ENCODE measurements around the gene GRIA2.

GRCh38 chr4:157220371-157220881 is at the start of gene GRIA2:
- no peak for TF ChIP-seq MZF1 (tag by site-specific recombination; IDR thresholded peaks at IDR 0.05; ENCODE audit: borderline replicate concordance)
- TF ChIP-seq, protein P1, sequence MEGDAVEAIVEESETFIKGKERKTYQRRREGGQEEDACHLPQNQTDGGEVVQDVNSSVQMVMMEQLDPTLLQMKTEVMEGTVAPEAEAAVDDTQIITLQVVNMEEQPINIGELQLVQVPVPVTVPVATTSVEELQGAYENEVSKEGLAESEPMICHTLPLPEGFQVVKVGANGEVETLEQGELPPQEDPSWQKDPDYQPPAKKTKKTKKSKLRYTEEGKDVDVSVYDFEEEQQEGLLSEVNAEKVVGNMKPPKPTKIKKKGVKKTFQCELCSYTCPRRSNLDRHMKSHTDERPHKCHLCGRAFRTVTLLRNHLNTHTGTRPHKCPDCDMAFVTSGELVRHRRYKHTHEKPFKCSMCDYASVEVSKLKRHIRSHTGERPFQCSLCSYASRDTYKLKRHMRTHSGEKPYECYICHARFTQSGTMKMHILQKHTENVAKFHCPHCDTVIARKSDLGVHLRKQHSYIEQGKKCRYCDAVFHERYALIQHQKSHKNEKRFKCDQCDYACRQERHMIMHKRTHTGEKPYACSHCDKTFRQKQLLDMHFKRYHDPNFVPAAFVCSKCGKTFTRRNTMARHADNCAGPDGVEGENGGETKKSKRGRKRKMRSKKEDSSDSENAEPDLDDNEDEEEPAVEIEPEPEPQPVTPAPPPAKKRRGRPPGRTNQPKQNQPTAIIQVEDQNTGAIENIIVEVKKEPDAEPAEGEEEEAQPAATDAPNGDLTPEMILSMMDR (tag by site-specific recombination; IDR thresholded peaks at IDR 0.05): no peak
- no peak for TF ChIP-seq SETDB1 (IDR thresholded peaks at IDR 0.05; ENCODE audit: insufficient read length, low read length)
- TF ChIP-seq ZNF596 (tag by site-specific recombination; IDR thresholded peaks at IDR 0.05): no peak
- TF ChIP-seq ZNF302 (tag by site-specific recombination; IDR thresholded peaks at IDR 0.05; ENCODE audit: low read depth): no peak
- no peak for TF ChIP-seq RBAK (tag by site-specific recombination; IDR thresholded peaks at IDR 0.05)
- no peak for TF ChIP-seq BCL11A (tag by site-specific recombination; IDR thresholded peaks at IDR 0.05; ENCODE audit: low read depth)
- no peak for TF ChIP-seq ZNF133 (tag by site-specific recombination; IDR thresholded peaks at IDR 0.05)
- TF ChIP-seq, protein P2, sequence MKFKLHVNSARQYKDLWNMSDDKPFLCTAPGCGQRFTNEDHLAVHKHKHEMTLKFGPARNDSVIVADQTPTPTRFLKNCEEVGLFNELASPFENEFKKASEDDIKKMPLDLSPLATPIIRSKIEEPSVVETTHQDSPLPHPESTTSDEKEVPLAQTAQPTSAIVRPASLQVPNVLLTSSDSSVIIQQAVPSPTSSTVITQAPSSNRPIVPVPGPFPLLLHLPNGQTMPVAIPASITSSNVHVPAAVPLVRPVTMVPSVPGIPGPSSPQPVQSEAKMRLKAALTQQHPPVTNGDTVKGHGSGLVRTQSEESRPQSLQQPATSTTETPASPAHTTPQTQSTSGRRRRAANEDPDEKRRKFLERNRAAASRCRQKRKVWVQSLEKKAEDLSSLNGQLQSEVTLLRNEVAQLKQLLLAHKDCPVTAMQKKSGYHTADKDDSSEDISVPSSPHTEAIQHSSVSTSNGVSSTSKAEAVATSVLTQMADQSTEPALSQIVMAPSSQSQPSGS (tag by site-specific recombination; IDR thresholded peaks at IDR 0.05; ENCODE audit: low read depth): no peak
- TF ChIP-seq, protein P3, sequence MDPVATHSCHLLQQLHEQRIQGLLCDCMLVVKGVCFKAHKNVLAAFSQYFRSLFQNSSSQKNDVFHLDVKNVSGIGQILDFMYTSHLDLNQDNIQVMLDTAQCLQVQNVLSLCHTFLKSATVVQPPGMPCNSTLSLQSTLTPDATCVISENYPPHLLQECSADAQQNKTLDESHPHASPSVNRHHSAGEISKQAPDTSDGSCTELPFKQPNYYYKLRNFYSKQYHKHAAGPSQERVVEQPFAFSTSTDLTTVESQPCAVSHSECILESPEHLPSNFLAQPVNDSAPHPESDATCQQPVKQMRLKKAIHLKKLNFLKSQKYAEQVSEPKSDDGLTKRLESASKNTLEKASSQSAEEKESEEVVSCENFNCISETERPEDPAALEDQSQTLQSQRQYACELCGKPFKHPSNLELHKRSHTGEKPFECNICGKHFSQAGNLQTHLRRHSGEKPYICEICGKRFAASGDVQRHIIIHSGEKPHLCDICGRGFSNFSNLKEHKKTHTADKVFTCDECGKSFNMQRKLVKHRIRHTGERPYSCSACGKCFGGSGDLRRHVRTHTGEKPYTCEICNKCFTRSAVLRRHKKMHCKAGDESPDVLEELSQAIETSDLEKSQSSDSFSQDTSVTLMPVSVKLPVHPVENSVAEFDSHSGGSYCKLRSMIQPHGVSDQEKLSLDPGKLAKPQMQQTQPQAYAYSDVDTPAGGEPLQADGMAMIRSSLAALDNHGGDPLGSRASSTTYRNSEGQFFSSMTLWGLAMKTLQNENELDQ (tag by site-specific recombination; IDR thresholded peaks at IDR 0.05; ENCODE audit: low read depth): no peak
- no peak for TF ChIP-seq ZNF785 (tag by site-specific recombination; IDR thresholded peaks at IDR 0.05)

All from HEK293 (cell line).